HEK293 (cell line): ENCODE results near the gene ZNF48.

Source experiments
- CTCF ChIA-PET: fragments of 350-600 bp; formaldehyde crosslinking; extraction: SDS; loops from one replicate; lab custom pipeline; 2021; ENCODE audit warnings: antibody characterized with exemption; lab: Yijun Ruan, JAX
- POLR2A ChIA-PET: fragments of 300-600 bp; formaldehyde crosslinking; extraction: SDS; loops from one replicate; lab custom pipeline; 2020; ENCODE audit warnings: antibody characterized with exemption, inconsistent platforms; lab: Yijun Ruan, JAX
- H3K27ac ChIP-seq: fragments of 200-500 bp; sonication (Bioruptor generic); 2 replicates; pipeline ENCODE4 v1.5.1; 2014; ENCODE audit warnings: low read depth, low read length, control low read depth, inconsistent platforms; ENCODE audit errors: extremely low read depth
- H3K36me3 ChIP-seq, 2 experiments: fragments of 200-500 bp in 1 of 2; sonication (Bioruptor generic) in 1 of 2; 1 replicate in 1 of 2; 2 replicates in 1 of 2; pipeline ENCODE4 v1.5.1; 2014 to 2017; ENCODE audit warnings: inconsistent platforms in 2 of 2, low read length in 2 of 2; ENCODE audit not compliant: control insufficient read depth in 2 of 2, insufficient read depth in 1 of 2
- H3K4me1 ChIP-seq: fragments of 200-500 bp; sonication (Bioruptor generic); 2 replicates; pipeline ENCODE4 v1.5.1; 2014; ENCODE audit warnings: mild to moderate bottlenecking, low read length, inconsistent platforms; ENCODE audit not compliant: control insufficient read depth, insufficient read depth
- H3K4me3 ChIP-seq: 2 replicates; pipeline ENCODE4 v1.5.1; 2011; ENCODE audit warnings: low read depth, mild to moderate bottlenecking, control low read depth, low read length, moderate library complexity
- H3K9me3 ChIP-seq: fragments of 200-500 bp; sonication (Bioruptor generic); 2 replicates; pipeline ENCODE4 v1.5.1; 2014; ENCODE audit warnings: low read depth, low read length, inconsistent platforms; ENCODE audit not compliant: control insufficient read depth, insufficient read depth
- GLI4 ChIP-seq: fragments of 450-650 bp; formaldehyde crosslinking; IDR thresholded peaks from 2 replicates; pipeline ENCODE4 v1.5.1; 2016; ENCODE audit warnings: missing biosample characterization, missing genetic modification characterization
- PBX3 ChIP-seq: sonication (generic); formaldehyde crosslinking; IDR thresholded peaks from 2 replicates; pipeline ENCODE4 v1.8.1; 2022; ENCODE audit warnings: mild to moderate bottlenecking, moderate library complexity, missing genetic modification reagents
- PRDM4 ChIP-seq: fragments of 450-650 bp; formaldehyde crosslinking; IDR thresholded peaks from 2 replicates; pipeline ENCODE4 v1.5.1; 2017; ENCODE audit warnings: missing biosample characterization, missing genetic modification characterization
- REST ChIP-seq: fragments of 450-650 bp; formaldehyde crosslinking; IDR thresholded peaks from 2 replicates; pipeline ENCODE4 v1.5.1; 2016; ENCODE audit warnings: missing biosample characterization, missing genetic modification characterization
- YY2 ChIP-seq: fragments of 450-650 bp; formaldehyde crosslinking; IDR thresholded peaks from 2 replicates; pipeline ENCODE4 v1.5.1; 2016; ENCODE audit warnings: missing biosample characterization, missing genetic modification characterization
- ZBTB6 ChIP-seq: fragments of 450-650 bp; formaldehyde crosslinking; IDR thresholded peaks from 2 replicates; pipeline ENCODE4 v1.5.1; 2017; ENCODE audit warnings: missing biosample characterization, missing genetic modification characterization
- ZEB2 ChIP-seq: fragments of 450-650 bp; formaldehyde crosslinking; IDR thresholded peaks from 2 replicates; pipeline ENCODE4 v1.5.1; 2016; ENCODE audit warnings: missing biosample characterization, missing genetic modification characterization
- ZNF211 ChIP-seq: fragments of 450-650 bp; formaldehyde crosslinking; IDR thresholded peaks from 2 replicates; pipeline ENCODE4 v1.5.1; 2016; ENCODE audit warnings: low read depth, missing biosample characterization, missing genetic modification characterization
- ZNF266 ChIP-seq: fragments of 450-650 bp; formaldehyde crosslinking; IDR thresholded peaks from 2 replicates; pipeline ENCODE4 v1.5.1; 2016; ENCODE audit warnings: missing biosample characterization, missing genetic modification characterization, low read depth
- ZNF274 ChIP-seq, 2 experiments: fragments of 200-500 bp in 1 of 2; fragments of 450-650 bp in 1 of 2; sonication (Bioruptor generic) in 1 of 2; formaldehyde crosslinking in 1 of 2; IDR thresholded peaks; 2 replicates each; pipeline versions ENCODE4 v1.5.1 to v1.6.1; 2014 to 2016; ENCODE audit warnings: borderline replicate concordance in 1 of 2, inconsistent platforms in 1 of 2, low read length in 1 of 2, missing biosample characterization in 1 of 2, missing genetic modification characterization in 1 of 2
- ZNF292 ChIP-seq: fragments of 450-650 bp; formaldehyde crosslinking; IDR thresholded peaks from 2 replicates; pipeline ENCODE4 v1.5.1; 2016; ENCODE audit warnings: low read depth, missing biosample characterization, missing genetic modification characterization, borderline replicate concordance
- ZNF302 ChIP-seq: fragments of 450-650 bp; formaldehyde crosslinking; IDR thresholded peaks from 2 replicates; pipeline ENCODE4 v1.5.1; 2016; ENCODE audit warnings: missing biosample characterization, missing genetic modification characterization, low read depth
- ZNF37A ChIP-seq: fragments of 450-650 bp; IDR thresholded peaks from 2 replicates; pipeline ENCODE4 v1.5.1; 2018; ENCODE audit warnings: missing biosample characterization, missing genetic modification characterization
- ZNF549 ChIP-seq: fragments of 450-650 bp; IDR thresholded peaks from 2 replicates; pipeline ENCODE4 v1.5.1; 2018; ENCODE audit warnings: missing biosample characterization, missing genetic modification characterization, mild to moderate bottlenecking, inconsistent platforms, moderate library complexity
- ZNF701 ChIP-seq: fragments of 450-650 bp; formaldehyde crosslinking; IDR thresholded peaks from 2 replicates; pipeline ENCODE4 v1.5.1; 2016; ENCODE audit warnings: missing biosample characterization, missing genetic modification characterization
- ZSCAN30 ChIP-seq: fragments of 450-650 bp; IDR thresholded peaks from 2 replicates; pipeline ENCODE4 v1.5.1; 2018; ENCODE audit warnings: missing biosample characterization, mild to moderate bottlenecking, missing genetic modification characterization, moderate library complexity

The ZNF48 gene

GRCh38 chr16:30399435-30400186, 4.4 kb downstream of the ZNF48 start (continued):
- TF ChIP-seq PRDM4 (tag by site-specific recombination) (no peak), ZNF701 (tag by site-specific recombination) (no peak), PBX3 (CRISPR knock-in tag) (peak; percentile 15; the same call in 1 of the 2 replicates), ZSCAN30 (tag by site-specific recombination) (0 out of 2 replicates have a peak, but pooled peaks have one; percentile 15), ZBTB6 (tag by site-specific recombination) (no peak; the same call in 1 of the 2 replicates), ZNF37A (tag by site-specific recombination) (no peak), ZNF274 (IDR thresholded peaks at IDR 0.05; ENCODE audit: low read length) (no peak), ZNF274 (tag by site-specific recombination; IDR thresholded peaks at IDR 0.05; ENCODE audit: borderline replicate concordance) (no peak), ZNF266 (no peak), GLI4 (tag by site-specific recombination) (no peak)

- H3K4me1 ChIP-seq: peaks cover 11% of the 10 kb centered on the region
- peaks cover 0 to 24% of the 10 kb centered on the region in 2 experiments; a peak in 2 of 3 replicates for H3K36me3 ChIP-seq
- CTCF ChIA-PET: interaction anchor here (0.8 to 1.2 kb wide), 3 partner anchors 28 to 214 kb away, joined by 3 read pairs; partner anchors contain the start of gene DCTPP1
- no peak overlapping the region for H3K27ac ChIP-seq
- H3K4me3 ChIP-seq: no peak overlapping the region
- no peaks in the 10 kb centered on the region for H3K9me3 ChIP-seq
- TF ChIP-seq ZEB2 (tag by site-specific recombination): no peak
- no peak for TF ChIP-seq ZNF292
- no peak for TF ChIP-seq REST (tag by site-specific recombination)
- no peak for TF ChIP-seq ZNF302 (tag by site-specific recombination)
- no peak for TF ChIP-seq YY2 (tag by site-specific recombination)
- TF ChIP-seq ZNF211 (tag by site-specific recombination): no peak
- TF ChIP-seq ZNF549 (tag by site-specific recombination): no peak
- POLR2A ChIA-PET: interaction anchor here (0.5 to 3.8 kb wide), 3 partner anchors 21 to 80 kb away, joined by 5 to 17 read pairs (median 5); partner anchors contain the start of gene TBC1D10B
Observed at GRCh38 chr16:30401768-30402425, 6.7 kb downstream of the ZNF48 start.
